Effector memory CD4-positive, alpha-beta T cell (primary cell): Measurements from ENCODE around the gene NAGK.
A peak's percentile ranks its signal among the peaks of the same experiment; 100 is the strongest.
"Not testable (repeated sequence)": the region's sequence is repeated elsewhere in the genome, so short reads cannot be mapped to it uniquely, and the experiment has no call there.

Experiments used
- DNase-seq, 3 donors: peaks; one replicate each; pipeline ENCODE4 v3.0.0-alpha.2; 2020
- H3K27ac ChIP-seq: 2 replicates; pipeline ENCODE4 v1.7.0; 2013; ENCODE audit warnings: mild to moderate bottlenecking, low read length, moderate library complexity; ENCODE audit not compliant: insufficient read depth, poor library complexity, severe bottlenecking
- H3K27me3 ChIP-seq: replicated peaks from 2 replicates; pipeline ENCODE4 v1.7.0; 2013; ENCODE audit warnings: mild to moderate bottlenecking, low read length; ENCODE audit not compliant: insufficient read depth, control insufficient read depth, poor library complexity, severe bottlenecking
- H3K36me3 ChIP-seq: 2 replicates; pipeline ENCODE4 v1.7.0; 2013; ENCODE audit warnings: mild to moderate bottlenecking, low read length, moderate library complexity; ENCODE audit not compliant: control insufficient read depth, insufficient read depth
- H3K4me1 ChIP-seq: 2 replicates; pipeline ENCODE4 v1.7.0; 2013; ENCODE audit warnings: low read length, mild to moderate bottlenecking; ENCODE audit not compliant: control insufficient read depth, insufficient read depth, poor library complexity, severe bottlenecking
- H3K4me3 ChIP-seq: 2 replicates; pipeline ENCODE4 v1.7.0; 2013; ENCODE audit warnings: low read length, low read depth, mild to moderate bottlenecking; ENCODE audit not compliant: insufficient read depth, poor library complexity, severe bottlenecking
- H3K9me3 ChIP-seq: 2 replicates; pipeline ENCODE4 v1.7.0; 2013; ENCODE audit warnings: mild to moderate bottlenecking, low read length, moderate library complexity; ENCODE audit not compliant: control insufficient read depth

The NAGK gene

DNA sequence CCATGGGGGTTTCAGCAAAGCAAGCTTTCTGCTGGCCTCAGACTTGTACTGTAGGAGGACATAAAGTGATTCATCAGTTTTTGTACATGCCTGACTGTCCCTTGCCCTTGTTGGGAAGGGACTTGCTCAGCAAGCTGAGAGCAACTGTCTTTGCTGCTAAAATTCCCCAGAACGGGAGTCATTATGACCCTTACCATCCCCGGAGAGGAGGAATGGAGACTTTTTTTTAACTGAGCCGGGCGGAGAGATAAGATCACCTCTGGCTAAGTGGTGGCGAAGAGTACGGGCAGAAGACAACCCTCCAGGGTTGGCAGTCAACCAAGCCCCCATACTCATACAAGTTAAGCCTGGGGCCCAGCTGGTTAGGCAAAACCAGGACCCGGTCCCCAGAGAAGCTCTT is 20.4 kb upstream of the NAGK start:
- Histone ChIP-seq H3K27me3 (no peaks in the 10 kb centered on the region), H3K4me1 (no peaks in the 10 kb centered on the region), H3K4me3 (no peak overlapping the region), H3K36me3 (no peaks in the 10 kb centered on the region), H3K27ac (no peak overlapping the region), H3K9me3 (no peaks in the 10 kb centered on the region)
- no peak for DNase-seq

DNA sequence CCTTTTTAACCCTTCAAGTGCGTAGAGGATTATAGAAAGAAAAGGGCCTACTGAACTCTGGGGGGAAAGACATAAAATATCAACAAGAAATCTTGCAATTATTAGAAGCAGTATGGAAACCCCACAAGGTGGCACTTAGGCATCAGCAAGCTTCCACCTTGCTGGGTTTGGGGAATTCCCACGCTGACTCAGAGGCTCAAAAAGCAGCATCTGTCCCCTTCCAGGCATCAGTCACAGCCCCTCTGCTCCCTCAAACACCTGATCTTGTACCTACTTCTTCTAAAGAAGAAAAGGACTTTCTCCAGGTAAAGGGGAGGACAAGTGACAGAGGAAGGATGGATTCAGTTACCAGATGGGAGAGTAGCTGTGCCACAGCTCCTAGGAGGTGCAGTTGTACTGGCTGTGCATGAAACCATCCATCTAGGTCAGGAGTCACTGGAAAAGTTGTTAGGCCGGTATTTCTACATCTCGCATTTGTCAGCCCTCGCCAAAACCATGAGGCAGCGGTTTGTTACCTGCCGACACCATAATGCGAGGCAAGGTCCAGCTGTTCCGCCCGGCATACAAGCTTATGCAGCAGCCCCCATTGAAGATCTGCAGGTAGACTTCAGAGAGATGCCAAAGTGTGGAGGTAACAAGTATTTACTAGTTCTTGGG is 18.6 kb upstream of the NAGK start:
- not testable (repeated sequence) for H3K4me3 ChIP-seq, H3K27ac ChIP-seq, H3K36me3 ChIP-seq, H3K4me1 ChIP-seq, H3K9me3 ChIP-seq, H3K27me3 ChIP-seq
- DNase-seq, result peak in 1 of 3 donors; percentile 15

DNA sequence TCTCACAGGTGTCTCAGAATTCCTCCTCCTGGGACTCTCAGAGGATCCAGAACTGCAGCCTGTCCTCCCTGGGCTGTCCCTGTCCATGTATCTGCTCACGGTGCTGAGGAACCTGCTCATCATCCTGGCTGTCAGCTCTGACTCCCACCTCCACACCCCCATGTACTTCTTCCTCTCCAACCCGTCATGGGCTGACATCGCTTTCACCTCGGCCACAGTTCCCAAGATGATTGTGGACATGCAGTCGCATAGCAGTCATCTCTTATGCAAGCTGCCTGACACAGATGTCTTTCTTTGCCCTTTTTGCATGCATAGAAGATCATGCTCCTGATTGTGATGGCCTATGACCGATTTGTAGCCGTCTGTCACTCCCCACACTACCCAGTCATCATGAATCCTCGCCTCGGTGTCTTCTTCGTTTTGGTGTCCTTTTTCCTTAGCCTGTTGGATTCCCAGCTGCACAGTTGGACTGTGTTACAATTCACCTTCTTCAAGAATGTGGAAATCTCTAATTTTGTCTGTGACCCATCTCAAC is 13.2 kb upstream of the NAGK start:
- not testable (repeated sequence) for H3K9me3 ChIP-seq, H3K36me3 ChIP-seq, H3K27me3 ChIP-seq, H3K4me1 ChIP-seq, DNase-seq, H3K4me3 ChIP-seq, H3K27ac ChIP-seq

DNA sequence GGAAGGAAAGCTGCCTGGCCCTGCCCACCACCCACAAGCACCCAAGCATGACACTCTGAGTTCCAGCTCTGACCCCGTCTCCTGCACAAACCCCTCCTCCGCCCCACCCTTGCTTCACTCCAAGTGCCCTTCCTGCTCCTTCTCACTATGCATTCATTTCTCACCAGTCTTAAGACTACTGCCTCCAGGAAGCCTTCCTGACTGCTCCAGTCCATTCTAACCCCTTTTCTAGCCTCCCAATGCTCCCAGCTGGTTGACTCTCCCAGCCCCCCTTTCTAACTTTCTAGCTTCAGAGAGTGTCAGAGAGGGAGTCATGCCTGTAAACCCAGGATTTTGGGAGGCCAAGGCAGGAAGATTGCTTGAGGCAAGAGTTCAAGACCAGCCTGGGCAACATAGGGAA is 8.2 kb upstream of the NAGK start:
- Histone ChIP-seq H3K27ac (no peak overlapping the region), H3K36me3 (no peaks in the 10 kb centered on the region), H3K9me3 (no peaks in the 10 kb centered on the region), H3K4me3 (no peak overlapping the region), H3K4me1 (no peaks in the 10 kb centered on the region), H3K27me3 (no peaks in the 10 kb centered on the region)
- DNase-seq, result no peak

DNA sequence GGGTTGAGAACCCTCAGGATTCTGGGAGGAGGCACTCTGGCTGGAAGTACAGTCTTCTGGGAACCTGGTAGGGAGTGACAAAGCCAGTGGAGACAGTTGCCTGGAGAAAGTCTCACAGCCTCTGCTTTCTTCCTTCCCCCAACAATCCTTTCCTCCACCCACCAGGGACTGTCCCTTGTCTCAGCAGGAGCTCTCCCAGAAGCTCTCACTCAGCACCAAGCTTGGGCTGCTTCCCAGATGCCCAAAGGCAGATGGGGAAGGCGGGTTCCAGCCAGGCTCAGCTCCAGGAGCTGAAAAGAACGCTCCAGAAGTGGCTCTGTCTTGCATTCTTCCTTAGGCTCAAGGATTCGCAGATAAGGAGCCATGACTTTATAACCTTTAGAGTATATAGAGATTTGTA is 7.6 kb upstream of the NAGK start:
- Histone ChIP-seq H3K4me1 (no peaks in the 10 kb centered on the region), H3K4me3 (no peak overlapping the region), H3K27me3 (no peaks in the 10 kb centered on the region)

DNA sequence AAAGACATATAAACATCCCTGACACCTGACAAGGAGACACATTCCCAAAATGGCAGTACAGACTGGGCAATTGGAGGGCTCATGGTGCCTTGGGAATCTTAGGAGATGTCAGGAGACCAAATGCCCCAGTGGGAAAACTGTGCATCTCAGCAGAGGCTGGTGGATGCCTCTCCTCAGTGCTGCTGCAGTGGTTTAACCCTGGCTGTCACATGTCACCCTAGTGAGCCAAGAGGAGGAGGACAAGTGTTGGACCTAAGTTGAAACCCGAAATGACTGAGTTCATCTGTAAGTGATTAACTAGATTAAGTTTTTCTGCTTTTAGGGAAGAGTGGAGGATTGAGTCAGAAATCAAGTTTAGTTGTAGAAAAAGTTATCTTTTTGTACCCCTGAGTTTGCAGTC is 5.2 kb upstream of the NAGK start:
- no peaks in the 10 kb centered on the region for H3K9me3 ChIP-seq
- no peak overlapping the region for H3K4me3 ChIP-seq
- no peak overlapping the region for H3K27ac ChIP-seq
- no peaks in the 10 kb centered on the region for H3K27me3 ChIP-seq
- peaks cover 4% of the 10 kb centered on the region for H3K4me1 ChIP-seq
- DNase-seq, result no peak
- H3K36me3 ChIP-seq, result no peaks in the 10 kb centered on the region

More for the DNA sequence above, 7.6 kb upstream of the NAGK start:
- Histone ChIP-seq H3K9me3 (no peaks in the 10 kb centered on the region), H3K27ac (no peak overlapping the region), H3K36me3 (no peaks in the 10 kb centered on the region)
- DNase-seq, result no peak

DNA sequence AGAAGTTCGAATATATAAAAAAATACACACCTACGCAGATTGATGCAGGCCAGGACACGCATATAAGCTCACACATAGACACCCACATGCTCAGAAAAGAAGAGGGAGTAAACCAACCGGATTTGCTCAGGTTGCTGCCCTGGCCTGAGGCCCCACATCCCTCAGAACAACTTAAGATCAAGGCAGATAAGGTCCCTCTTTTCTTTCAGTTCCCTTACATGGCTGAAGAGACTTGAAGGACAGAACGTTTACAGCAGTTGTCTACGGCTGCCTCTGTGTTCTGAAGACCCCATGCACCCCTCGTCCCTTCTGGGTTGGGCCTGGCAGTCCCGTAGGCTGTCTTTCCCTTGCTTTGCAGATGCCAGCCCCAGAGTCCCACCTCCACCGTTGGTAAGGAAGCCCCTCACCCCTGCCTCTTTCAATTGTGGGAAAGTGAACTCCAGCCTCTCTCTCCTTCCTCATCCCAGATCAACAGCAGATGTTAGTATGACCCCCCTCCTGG is 4.3 kb upstream of the NAGK start:
- no peaks in the 10 kb centered on the region for H3K9me3 ChIP-seq
- peaks cover 8% of the 10 kb centered on the region for H3K4me1 ChIP-seq
- H3K27ac ChIP-seq, result no peak overlapping the region
- no peak overlapping the region for H3K4me3 ChIP-seq
- DNase-seq, result no peak
- no peaks in the 10 kb centered on the region for H3K36me3 ChIP-seq
- H3K27me3 ChIP-seq, result no peaks in the 10 kb centered on the region

DNA sequence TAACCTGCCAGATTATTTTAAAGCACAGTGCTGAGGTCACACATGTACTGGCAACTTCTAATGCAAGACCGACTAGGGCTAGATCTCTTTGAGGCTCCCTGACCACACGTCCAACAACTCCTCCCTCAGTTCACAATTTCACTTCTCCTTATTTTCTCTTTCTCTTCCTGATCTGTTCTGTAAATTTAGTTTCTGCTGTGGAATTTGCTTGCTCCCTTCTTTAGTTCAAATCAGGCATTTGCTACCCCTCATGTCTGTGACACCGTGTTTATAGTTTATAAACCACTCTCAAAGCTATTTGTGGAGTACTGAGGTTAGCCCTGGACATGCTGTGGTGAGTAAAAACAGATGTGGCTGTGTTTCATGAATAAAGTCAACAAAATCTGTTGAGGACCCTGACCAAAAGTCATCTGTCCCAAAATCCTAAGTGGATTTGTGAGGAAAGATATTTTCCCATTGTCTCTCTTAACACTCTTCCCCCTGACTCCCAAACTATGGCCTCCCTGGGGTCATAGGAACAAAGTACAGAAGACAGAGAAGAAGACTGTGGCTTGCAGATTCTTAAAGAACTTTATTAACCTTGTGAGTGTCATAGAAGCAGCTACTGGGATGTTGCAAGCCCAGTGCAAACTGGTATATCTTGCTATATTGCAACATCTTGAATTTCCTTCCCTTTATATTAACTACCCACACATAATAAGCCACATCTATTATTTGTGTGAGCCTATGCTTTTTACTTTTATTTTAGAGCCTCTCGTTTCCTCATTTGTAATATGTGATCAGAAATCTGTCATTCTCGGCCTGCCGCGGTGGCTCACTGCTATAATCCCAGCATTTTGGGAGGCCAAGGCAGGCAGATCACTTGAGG is 3.5 kb upstream of the NAGK start:
- no peak overlapping the region for H3K27ac ChIP-seq
- H3K4me1 ChIP-seq, result peaks cover 13% of the 10 kb centered on the region
- DNase-seq, result no peak
- no peak overlapping the region for H3K4me3 ChIP-seq
- no peaks in the 10 kb centered on the region for H3K27me3 ChIP-seq
- H3K9me3 ChIP-seq, result no peaks in the 10 kb centered on the region
- H3K36me3 ChIP-seq, result no peaks in the 10 kb centered on the region

DNA sequence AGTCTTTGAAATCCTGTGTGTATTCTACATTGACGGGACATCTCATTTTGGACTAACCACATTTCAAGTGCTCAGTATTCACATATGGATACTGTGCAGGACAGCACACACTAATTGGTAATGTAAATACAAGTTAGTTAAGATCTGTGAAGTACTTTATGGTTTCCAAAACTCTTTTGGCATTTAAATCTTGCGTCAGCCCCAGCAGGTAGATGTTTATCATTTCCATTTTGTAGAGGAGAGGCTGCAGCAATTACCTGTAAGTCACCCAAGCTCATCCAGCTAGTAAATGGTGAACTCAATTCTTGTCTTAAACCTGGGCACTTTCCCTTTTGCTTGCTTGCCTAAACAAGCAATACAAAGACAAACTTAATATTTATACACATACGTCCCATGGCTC is 1.6 kb upstream of the NAGK start:
- DNase-seq, result no peak
- no peaks in the 10 kb centered on the region for H3K36me3 ChIP-seq
- no peak overlapping the region for H3K27ac ChIP-seq
- H3K4me1 ChIP-seq, result peaks cover 22% of the 10 kb centered on the region
- H3K4me3 ChIP-seq, result no peak overlapping the region
- H3K9me3 ChIP-seq, result no peaks in the 10 kb centered on the region
- no peaks in the 10 kb centered on the region for H3K27me3 ChIP-seq
